H54 (cell line): Measurements from ENCODE around the gene TENM3.

Source experiments
- DNase-seq: peaks from one replicate; pipeline ENCODE4 v3.0.0; 2011; ENCODE audit warnings: low spot score, mixed read lengths; ENCODE audit not compliant: insufficient read length
- FAIRE-seq: peaks from 3 replicates; lab custom pipeline; 2011; peaks lifted over from hg19 to GRCh38; lab: Jason Lieb, UNC
- POLR2A ChIP-seq: IDR thresholded peaks from 2 replicates; pipeline ENCODE4 v1.6.1; 2011; ENCODE audit warnings: low read depth, mild to moderate bottlenecking, low read length

TENM3 gene

DNA sequence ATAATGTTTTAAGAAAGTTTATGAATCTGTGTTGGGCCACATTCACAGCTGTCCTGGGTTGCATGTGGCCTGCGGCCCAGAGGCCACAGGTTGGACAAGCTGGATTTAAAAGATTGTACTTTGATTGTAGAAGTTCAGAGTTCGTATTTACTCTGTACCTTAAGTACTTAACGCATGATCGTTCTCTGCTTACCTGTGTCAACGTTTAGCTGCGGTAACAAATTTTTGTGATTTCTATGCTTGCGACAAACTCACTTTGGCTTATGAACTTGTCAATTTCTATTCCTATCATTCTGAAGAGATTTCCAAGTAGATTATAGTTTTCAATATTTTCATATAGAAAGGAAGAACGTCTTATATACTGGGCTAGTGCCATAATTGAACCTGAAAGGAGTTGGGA is 285.6 kb downstream of the TENM3 start:
- TF ChIP-seq POLR2A = no peak
- no peak for DNase-seq

DNA sequence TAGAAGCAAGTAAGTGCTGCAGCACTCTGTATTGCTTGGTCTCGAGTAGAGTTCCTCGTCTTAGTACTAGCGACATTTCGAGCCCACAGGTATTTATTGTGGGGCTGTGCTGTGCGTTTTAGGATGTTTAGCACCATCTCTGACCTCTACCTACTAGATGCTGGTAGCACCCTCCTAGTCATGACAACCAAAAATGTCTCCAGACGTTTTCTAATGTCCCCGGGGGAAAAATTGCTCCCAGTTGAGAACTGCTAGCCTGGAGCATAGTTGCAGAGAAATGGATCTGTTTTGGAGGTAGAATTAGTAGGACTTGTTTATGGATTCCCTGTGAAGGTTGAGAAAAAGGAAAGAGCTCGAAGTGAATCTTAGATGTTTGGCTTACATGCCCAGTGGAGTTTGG is 287.2 kb downstream of the TENM3 start:
- TF ChIP-seq POLR2A = no peak
- DNase-seq = no peak
- no peak for FAIRE-seq

More for the DNA sequence above, 285.6 kb downstream of the TENM3 start:
- FAIRE-seq = no peak

DNA sequence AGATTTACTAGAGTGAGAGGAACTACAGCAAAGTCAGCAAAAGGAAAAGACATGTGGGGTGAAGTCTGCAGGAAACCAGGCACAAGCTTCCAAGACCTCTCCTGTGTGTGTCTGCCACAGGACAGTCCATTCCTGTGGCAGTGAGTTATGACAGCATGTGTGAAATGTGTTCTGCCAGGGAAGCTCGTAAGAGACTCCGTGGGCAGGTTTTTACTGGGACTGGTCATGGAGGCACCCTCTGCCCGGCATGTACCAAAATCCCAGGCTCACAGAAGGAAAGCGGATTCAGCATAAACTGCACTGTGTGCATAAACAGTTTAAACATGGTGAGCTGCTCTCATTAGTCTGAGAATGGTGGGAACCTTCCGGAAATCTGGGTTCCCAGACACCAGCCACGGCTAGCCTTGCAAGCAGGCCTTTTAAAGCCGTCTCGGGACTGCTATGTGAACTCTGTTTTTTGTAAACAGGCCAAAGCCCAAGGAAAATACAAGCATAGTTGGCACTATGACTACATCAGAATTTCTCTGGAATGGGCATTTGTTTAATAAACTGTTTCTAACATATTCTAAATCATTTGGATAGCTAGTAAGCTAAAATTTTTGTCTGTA is 288.5 kb downstream of the TENM3 start:
- FAIRE-seq (no peak), DNase-seq (no peak)
- TF ChIP-seq POLR2A = no peak

DNA sequence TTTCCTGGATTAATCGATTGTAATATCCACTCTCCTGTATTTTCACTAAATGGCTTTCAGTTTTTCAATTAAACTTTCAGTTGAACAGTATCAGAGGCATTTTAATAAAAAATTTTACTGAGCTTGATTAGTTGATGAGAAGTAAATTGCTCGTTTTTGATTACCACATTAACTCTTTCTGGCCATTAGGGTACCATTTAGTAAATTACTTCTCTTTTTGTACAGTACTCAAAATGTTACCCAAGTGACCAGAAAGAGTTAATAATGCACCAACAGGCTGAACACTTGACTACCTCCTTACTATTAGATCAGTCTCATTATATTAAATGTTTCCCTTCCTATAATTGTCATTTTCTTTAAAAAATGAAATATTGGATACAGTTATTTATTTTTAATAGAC is 289.2 kb downstream of the TENM3 start:
- no peak for FAIRE-seq
- DNase-seq = no peak
- no peak for TF ChIP-seq POLR2A

DNA sequence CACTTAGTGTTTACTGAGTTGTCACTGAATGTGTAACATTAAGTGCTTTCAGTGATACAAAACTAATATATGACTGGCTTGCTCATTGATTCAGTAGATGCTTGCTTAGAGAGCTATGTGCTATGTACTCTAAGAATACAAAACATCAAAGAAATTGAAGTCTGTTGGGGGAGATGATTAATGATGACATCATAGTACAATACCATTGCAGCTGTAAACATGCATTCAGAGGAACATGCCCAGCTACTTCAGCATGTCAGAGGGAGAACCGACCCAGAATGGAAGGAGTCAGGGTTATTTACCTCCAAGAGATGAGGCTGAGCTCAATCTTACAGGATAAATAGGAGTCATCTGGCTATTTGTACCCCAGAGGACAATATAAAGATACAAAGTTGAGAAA is 290.8 kb downstream of the TENM3 start:
- no peak for FAIRE-seq
- no peak for TF ChIP-seq POLR2A

DNA sequence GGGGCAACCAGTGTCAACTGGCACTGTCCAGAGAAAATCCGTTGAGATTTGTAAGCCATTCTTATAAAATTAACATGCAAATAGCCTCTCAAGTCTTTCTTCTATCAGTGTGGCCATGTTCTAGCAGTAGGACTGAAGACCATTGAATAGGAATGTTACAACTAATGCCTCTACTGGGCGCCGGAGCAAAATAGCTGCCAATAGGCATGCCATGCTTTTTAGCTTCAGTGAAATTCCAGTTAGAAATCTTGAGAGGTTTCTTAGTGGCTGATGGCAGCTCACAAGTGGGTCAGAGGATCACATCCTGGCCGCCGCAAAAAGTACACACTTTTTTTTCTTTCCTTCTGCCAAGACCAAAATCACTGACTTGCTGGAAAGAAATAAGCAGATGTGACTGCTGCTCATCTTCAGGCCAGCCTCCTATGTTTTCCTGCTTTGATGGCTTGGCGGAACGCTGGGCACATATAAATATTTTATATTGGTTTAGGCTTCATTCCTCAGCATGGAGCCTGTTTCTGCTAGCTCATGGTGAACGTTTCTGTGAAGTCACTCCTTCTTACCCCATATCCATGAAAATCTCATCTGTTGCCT is 293.1 kb downstream of the TENM3 start:
- no peak for TF ChIP-seq POLR2A
- DNase-seq = no peak
- FAIRE-seq = no peak

More for the DNA sequence above, 290.8 kb downstream of the TENM3 start:
- no peak for DNase-seq

DNA sequence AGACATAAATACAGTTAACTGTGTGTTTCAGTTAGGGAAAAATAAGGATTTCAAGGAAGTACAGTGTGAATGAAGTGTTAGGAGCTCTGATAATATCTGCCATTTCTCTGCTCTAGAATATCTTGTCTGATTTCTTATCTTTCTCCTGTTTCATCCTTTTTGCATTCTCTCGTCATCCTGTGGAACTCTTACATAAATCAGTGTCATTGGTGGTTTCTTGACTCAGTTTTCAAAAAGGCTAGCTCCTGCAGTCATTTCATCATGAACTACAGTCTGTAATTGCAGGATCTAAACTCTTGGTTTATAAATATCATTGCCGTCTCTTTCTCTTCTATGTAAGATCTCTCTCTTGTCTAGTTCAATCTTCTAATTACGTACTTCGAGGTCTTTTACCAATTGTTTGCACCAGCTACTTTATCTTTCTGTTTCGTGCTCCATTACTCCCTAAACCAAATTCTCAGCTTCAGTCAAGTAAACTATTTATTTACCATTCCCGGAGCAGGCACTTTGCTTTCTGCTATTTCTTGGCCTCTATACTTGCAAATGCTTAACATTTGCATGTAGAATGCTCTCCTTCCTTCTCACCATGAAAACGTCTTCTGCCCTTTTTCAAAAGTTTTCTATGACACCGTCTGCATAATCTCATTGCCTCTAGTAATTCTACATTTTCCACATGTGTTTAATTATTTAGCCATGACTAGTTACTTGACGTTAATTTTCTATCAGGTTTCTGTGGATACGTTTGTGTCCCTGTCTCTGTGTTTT is 294.0 kb downstream of the TENM3 start:
- FAIRE-seq = no peak
- TF ChIP-seq POLR2A = no peak
- no peak for DNase-seq

DNA sequence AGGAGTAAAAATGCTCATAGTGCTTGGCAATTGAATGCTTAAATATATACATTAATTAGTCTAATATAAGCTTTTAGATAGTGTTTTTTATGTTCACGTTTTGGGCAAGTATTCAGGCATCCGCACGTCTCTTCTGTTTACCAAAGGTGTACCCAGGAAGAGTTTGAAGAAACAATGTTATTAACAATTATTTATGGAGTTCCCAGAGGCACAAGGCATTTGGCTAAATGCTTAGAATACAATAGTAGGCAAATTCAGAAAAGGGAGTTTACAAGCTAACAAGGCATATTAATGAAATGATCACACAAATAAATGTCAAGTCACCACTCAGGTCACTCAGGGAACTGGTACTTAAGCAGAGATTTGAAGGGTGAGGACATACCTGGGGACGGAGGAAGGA is 294.8 kb downstream of the TENM3 start:
- TF ChIP-seq POLR2A = no peak
- FAIRE-seq (no peak), DNase-seq (no peak)

DNA sequence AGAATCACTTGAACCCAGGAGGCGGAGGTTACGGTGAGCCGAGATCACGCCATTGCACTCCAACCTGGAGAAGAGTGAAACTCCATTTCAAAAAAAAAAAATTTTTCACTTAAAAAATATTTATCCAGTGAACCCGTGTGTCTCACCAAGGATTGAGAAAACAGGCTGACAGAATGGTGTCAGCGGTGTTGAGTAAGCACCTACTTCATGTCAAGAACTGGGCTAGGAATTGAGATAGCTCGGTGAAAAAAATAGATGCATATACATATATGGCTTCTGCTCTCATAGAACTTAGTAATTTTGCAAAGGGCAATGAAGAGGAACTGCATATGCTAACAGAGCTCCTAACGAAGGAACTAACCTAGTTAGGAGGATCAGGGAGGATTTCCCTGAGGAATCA is 297.3 kb downstream of the TENM3 start:
- TF ChIP-seq POLR2A = no peak
- no peak for FAIRE-seq
- DNase-seq = no peak

DNA sequence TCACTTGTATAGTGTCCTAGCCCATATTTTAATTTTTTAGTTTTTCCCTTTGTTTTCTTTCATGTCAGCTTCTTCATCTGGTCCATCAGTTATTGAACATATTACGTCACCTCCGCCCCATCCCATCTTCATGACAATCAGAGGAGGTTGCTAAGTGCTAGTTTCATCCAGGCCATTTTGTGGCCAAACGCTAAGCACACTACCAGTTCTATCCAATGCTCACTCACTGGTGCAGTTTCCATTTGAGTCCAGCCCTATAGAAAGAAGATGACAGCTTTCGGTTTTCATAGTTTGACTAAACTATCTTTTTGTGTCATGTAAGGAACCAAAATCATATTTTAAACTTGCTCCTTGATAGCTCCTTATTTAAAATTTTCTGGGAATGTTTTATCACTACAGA is 304.2 kb downstream of the TENM3 start:
- no peak for TF ChIP-seq POLR2A
- no peak for DNase-seq
- no peak for FAIRE-seq

DNA sequence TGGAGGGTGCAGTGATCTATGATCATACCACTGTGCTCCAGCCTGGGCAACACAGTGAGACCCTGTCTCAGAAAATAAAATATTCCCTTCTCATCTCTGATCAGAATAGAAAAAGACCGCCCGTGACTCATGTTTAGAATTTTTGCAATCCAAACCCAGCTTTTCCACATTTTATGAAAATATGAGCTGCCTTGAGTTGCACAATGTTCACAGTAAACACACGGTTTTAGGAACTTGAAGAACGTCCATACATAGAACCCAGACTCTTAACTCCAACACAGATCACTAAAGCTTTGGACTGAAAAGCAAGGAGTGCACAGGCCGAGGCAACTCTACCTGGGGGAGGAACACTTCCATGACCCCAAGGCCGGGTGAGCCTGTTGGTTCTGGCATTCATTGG is 305.0 kb downstream of the TENM3 start:
- TF ChIP-seq POLR2A = no peak
- FAIRE-seq (no peak), DNase-seq (no peak)

DNA sequence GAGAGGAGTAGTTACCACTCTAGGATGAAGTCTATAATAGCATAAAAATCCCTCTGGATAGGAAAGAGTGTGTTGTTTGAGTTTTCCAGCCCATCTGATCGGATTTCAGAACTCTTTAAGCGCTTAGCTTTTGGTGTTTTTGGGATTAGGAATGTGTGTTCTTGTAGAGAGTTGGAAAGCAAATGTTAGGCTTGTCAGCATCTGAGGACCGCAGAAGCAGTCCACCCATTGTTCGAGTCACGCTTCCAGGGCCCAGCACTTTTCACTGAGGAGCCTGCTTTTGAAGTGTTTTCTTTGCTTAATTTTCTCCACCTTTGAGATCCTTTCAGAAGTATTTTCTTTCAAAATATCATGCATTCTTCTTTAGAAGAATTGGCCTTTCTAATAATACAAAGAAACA is 306.2 kb downstream of the TENM3 start:
- FAIRE-seq (no peak), DNase-seq (no peak)
- TF ChIP-seq POLR2A = no peak

DNA sequence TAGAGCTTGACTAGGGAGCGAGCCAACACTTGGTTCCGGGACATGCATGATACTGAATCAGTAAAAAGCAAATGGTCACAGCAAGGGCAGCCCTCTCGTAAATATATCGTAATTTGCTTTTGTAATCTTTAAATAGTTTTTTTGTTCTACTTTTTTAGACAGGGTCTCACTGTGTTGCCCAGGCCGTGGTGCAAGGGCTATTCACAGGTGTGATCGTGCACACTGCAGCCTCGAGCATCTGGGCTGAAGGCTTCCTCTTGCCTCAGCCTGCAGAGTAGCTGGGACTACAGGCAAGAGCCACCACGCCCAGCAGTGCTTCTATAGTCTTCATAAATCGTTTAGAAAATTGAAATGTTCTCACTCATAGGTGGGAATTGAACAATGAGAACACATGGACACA is 309.7 kb downstream of the TENM3 start:
- FAIRE-seq (no peak), DNase-seq (no peak)
- no peak for TF ChIP-seq POLR2A

DNA sequence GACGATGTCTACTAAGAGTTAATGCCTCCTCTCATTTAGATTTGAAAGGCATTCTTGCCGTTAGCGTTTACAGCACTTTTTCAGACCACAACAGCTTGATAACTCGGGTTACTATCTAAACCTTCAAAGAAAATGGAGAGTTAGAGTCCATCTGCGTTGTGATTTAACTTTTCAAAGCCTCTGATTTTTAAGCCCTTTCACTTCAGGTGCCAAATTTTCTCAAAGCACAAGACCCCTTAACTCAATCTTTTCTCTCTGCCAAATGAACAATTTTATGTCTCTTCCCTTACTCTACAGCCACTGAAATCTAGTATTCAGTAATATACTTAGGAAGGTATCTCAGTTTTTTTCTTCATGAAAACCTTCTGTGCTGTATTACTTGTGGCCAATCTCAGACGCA is 310.5 kb downstream of the TENM3 start:
- TF ChIP-seq POLR2A = no peak
- FAIRE-seq = no peak
- no peak for DNase-seq

DNA sequence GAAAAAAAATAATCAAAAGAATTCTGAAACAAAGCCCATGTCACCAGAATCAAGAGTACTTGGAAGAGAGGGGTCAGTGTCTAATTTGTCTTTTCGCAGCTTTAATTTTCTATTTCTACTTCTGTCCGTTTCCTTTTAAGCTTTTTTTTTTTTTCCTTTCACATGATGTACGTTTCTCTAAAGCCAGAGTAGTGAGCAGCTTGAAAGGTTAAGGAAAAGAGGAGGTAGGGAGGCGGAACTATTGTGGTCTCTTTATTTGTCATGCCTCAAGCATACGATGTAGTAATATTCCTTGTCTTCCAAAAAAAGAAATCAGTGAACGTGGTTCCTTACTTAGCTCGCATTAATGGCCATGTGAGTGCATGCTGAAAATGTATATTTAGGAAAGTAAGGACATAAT is 311.5 kb downstream of the TENM3 start:
- FAIRE-seq (no peak), DNase-seq (no peak)
- no peak for TF ChIP-seq POLR2A
